ENCODE data around the gene SERPINA4. TPM values are rescaled to one million over a fixed set of nuclear protein-coding genes. Genes with fewer than 3 reads are reported as not detected.

The SERPINA4 gene
- total and polyA plus RNA-seq, 8 donors: 51.5 to 119 (median 64.4) TPM

GRCh38 chr14:94536836-94537235 is 24.4 kb upstream of the SERPINA4 start:
- Histone ChIP-seq H3K27me3 (no peaks in the 10 kb centered on the region), H3K27ac (no peak overlapping the region), H3K36me3 (no peaks in the 10 kb centered on the region), H3K4me1 (peaks cover 0 to 3% (median 0%) of the 10 kb centered on the region in 3 donors), H3K4me3 (no peak overlapping the region), H3K9me3 (no peaks in the 10 kb centered on the region)
- TF ChIP-seq CTCF (IDR thresholded peaks at IDR 0.05): no peak
- intact Hi-C loops (cut with DNase I): no loop called here
- 64 to 69% methylated on average over 2 of the region's 2 CpGs for WGBS, 2 donors
- DNase-seq (no peak), FAIRE-seq (no peak), ATAC-seq (no peak)

- Histone ChIP-seq H3K4me3 (no peak overlapping the region), H3K36me3 (no peaks in the 10 kb centered on the region), H3K9me3 (no peaks in the 10 kb centered on the region), H3K27ac (no peak overlapping the region), H3K27me3 (no peaks in the 10 kb centered on the region), H3K4me1 (peaks cover 0 to 3% (median 0%) of the 10 kb centered on the region in 3 donors)
- 78 to 91% methylated on average over 6 of the region's 6 CpGs for WGBS, 2 donors
- no peak for FAIRE-seq
- ATAC-seq: no peak
- DNase-seq: no peak
- no peak for TF ChIP-seq CTCF (IDR thresholded peaks at IDR 0.05)
- intact Hi-C loops (cut with DNase I): no loop called here
Observed at GRCh38 chr14:94538070-94538740, 23.0 kb upstream of the SERPINA4 start.

- no peak overlapping the region for H3K27ac ChIP-seq
- no peak for TF ChIP-seq CTCF (IDR thresholded peaks at IDR 0.05)
- no peaks in the 10 kb centered on the region for H3K9me3 ChIP-seq
- ATAC-seq (no peak), FAIRE-seq (no peak), DNase-seq (no peak)
- peaks cover 0 to 3% (median 0%) of the 10 kb centered on the region in 3 donors for H3K4me1 ChIP-seq
- intact Hi-C loops (cut with DNase I): no loop called here
- 77 to 78% methylated on average over 7 of the region's 7 CpGs for WGBS, 2 donors
- H3K4me3 ChIP-seq: no peak overlapping the region
- H3K27me3 ChIP-seq: no peaks in the 10 kb centered on the region
- no peaks in the 10 kb centered on the region for H3K36me3 ChIP-seq
Observed at GRCh38 chr14:94539181-94539580, 22.1 kb upstream of the SERPINA4 start.

- FAIRE-seq (no peak), DNase-seq (no peak), ATAC-seq (peak; percentile 38 to 73 (median 58))
- no peaks in the 10 kb centered on the region for H3K36me3 ChIP-seq
- intact Hi-C loops (cut with DNase I): loop anchor here in 1 of 3 donors (10.0 kb wide), 1 partner anchor 95 kb away; no protein-coding TSS in a partner anchor
- TF ChIP-seq CTCF (IDR thresholded peaks at IDR 0.05): no peak
- 31 to 32% methylated on average over 13 of the region's 13 CpGs for WGBS, 2 donors
- H3K27ac ChIP-seq: no peak overlapping the region
- H3K4me1 ChIP-seq: peaks cover 0 to 3% (median 0%) of the 10 kb centered on the region in 3 donors
- no peak overlapping the region for H3K4me3 ChIP-seq
- H3K27me3 ChIP-seq: no peaks in the 10 kb centered on the region
- no peaks in the 10 kb centered on the region for H3K9me3 ChIP-seq
Observed at GRCh38 chr14:94540031-94540794, 21.0 kb upstream of the SERPINA4 start.
